Vagina (tissue), 2 donors: Measurements from ENCODE around the gene LDB2.

Source experiments
- POLR2A ChIP-seq, 2 donors: fragments of 450-650 bp; IDR thresholded peaks; one replicate each; pipeline ENCODE4 v1.6.1; 2017; ENCODE audit warnings: antibody characterized with exemption in 2 of 2, mild to moderate bottlenecking in 2 of 2, moderate library complexity in 2 of 2
- POLR2AphosphoS5 ChIP-seq, 2 donors: sonication (generic); formaldehyde crosslinking; IDR thresholded peaks; one replicate each; pipeline ENCODE4 v1.9.0; 2017; ENCODE audit warnings: antibody characterized with exemption in 2 of 2, mild to moderate bottlenecking in 2 of 2, low read depth in 1 of 2; ENCODE audit not compliant: insufficient read depth in 1 of 2
- TF ChIP-seq, protein P1 (sequence below), 3 experiments: fragments of 450-650 bp in 2 of 3; fragments of 200-600 bp in 1 of 3; sonication (generic) in 1 of 3; IDR thresholded peaks; one replicate each; pipeline ENCODE4 v1.5.1; 2017 to 2019; ENCODE audit warnings: antibody characterized with exemption in 3 of 3, mild to moderate bottlenecking in 2 of 3, moderate library complexity in 2 of 3

- TF ChIP-seq POLR2A (IDR thresholded peaks at IDR 0.05) = no peak
- no peak for TF ChIP-seq POLR2AphosphoS5 (IDR thresholded peaks at IDR 0.05; ENCODE audit: insufficient read depth in 1 of 2, low read depth in 1 of 2)
- TF ChIP-seq, protein P1, sequence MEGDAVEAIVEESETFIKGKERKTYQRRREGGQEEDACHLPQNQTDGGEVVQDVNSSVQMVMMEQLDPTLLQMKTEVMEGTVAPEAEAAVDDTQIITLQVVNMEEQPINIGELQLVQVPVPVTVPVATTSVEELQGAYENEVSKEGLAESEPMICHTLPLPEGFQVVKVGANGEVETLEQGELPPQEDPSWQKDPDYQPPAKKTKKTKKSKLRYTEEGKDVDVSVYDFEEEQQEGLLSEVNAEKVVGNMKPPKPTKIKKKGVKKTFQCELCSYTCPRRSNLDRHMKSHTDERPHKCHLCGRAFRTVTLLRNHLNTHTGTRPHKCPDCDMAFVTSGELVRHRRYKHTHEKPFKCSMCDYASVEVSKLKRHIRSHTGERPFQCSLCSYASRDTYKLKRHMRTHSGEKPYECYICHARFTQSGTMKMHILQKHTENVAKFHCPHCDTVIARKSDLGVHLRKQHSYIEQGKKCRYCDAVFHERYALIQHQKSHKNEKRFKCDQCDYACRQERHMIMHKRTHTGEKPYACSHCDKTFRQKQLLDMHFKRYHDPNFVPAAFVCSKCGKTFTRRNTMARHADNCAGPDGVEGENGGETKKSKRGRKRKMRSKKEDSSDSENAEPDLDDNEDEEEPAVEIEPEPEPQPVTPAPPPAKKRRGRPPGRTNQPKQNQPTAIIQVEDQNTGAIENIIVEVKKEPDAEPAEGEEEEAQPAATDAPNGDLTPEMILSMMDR (IDR thresholded peaks at IDR 0.05) = no peak
Measured at GRCh38 chr4:16677001-16677944, 221.2 kb downstream of the LDB2 start.
